Mesenchymal stem cell (in vitro differentiated cells and primary cell): ENCODE data around the gene SERPINH1.
A peak's percentile ranks its signal among the peaks of the same experiment; 100 is the strongest.

ENCODE experiments used
- DNase-seq: peaks from one replicate; pipeline ENCODE4 v3.0.0-alpha.2; 2013
- H2AFZ ChIP-seq: one replicate; pipeline ENCODE4 v1.6.1; 2013; ENCODE audit warnings: low read depth, mild to moderate bottlenecking, control low read depth, inconsistent platforms, low read length, moderate library complexity
- H2AK5ac ChIP-seq: 2 replicates; pipeline ENCODE4 v1.6.1; 2013; ENCODE audit warnings: low read length, moderate library complexity, mild to moderate bottlenecking, inconsistent platforms; ENCODE audit not compliant: severe bottlenecking
- H2BK120ac ChIP-seq: one replicate; pipeline ENCODE4 v1.6.1; 2013; ENCODE audit warnings: low read depth, mild to moderate bottlenecking, inconsistent platforms, low read length, moderate library complexity
- H2BK12ac ChIP-seq, 2 experiments: one replicate each; pipeline ENCODE4 v1.6.1; 2013; ENCODE audit warnings: inconsistent platforms in 2 of 2, low read length in 2 of 2, mild to moderate bottlenecking in 2 of 2, moderate library complexity in 2 of 2, control low read depth in 1 of 2
- H2BK15ac ChIP-seq: one replicate; pipeline ENCODE4 v1.6.1; 2013; ENCODE audit warnings: mild to moderate bottlenecking, low read depth, inconsistent platforms; ENCODE audit not compliant: poor library complexity, severe bottlenecking
- H2BK5ac ChIP-seq: 2 replicates; pipeline ENCODE4 v1.6.1; 2013; ENCODE audit warnings: low read depth, mild to moderate bottlenecking, low read length, control low read depth, inconsistent platforms; ENCODE audit not compliant: poor library complexity, severe bottlenecking
- H3K14ac ChIP-seq, 2 experiments: one replicate each; pipeline ENCODE4 v1.6.1; 2013; ENCODE audit warnings: inconsistent platforms in 2 of 2, low read length in 2 of 2, control low read depth in 1 of 2, mild to moderate bottlenecking in 1 of 2, moderate library complexity in 1 of 2
- H3K18ac ChIP-seq, 2 experiments: one replicate each; pipeline ENCODE4 v1.6.1; 2013; ENCODE audit warnings: inconsistent platforms in 2 of 2, low read length in 2 of 2, control low read depth in 1 of 2, low read depth in 1 of 2, mild to moderate bottlenecking in 1 of 2
- H3K23ac ChIP-seq, 2 experiments: one replicate each; pipeline ENCODE4 v1.6.1; 2013; ENCODE audit warnings: inconsistent platforms in 2 of 2, low read length in 2 of 2, mild to moderate bottlenecking in 2 of 2, moderate library complexity in 2 of 2, control low read depth in 1 of 2
- H3K27ac ChIP-seq: 2 replicates; pipeline ENCODE4 v1.5.1; 2013; ENCODE audit warnings: mild to moderate bottlenecking, moderate library complexity, low read length, control low read depth, inconsistent platforms; ENCODE audit not compliant: poor library complexity, severe bottlenecking
- H3K27me3 ChIP-seq, 2 experiments: 2 replicates each; pipeline versions ENCODE4 v1.6.1 to v1.7.0; 2013; ENCODE audit warnings: low read length in 2 of 2, mild to moderate bottlenecking in 2 of 2, moderate library complexity in 2 of 2, control low read depth in 1 of 2, inconsistent platforms in 1 of 2; ENCODE audit not compliant: control insufficient read depth in 1 of 2, insufficient read depth in 1 of 2
- H3K36me3 ChIP-seq, 2 experiments: 2 replicates each; pipeline versions ENCODE4 v1.6.1 to v1.7.0; 2013; ENCODE audit warnings: low read length in 2 of 2, control low read depth in 1 of 2, inconsistent platforms in 1 of 2, low read depth in 1 of 2, mild to moderate bottlenecking in 1 of 2; ENCODE audit not compliant: insufficient read depth in 2 of 2, control insufficient read depth in 1 of 2
- H3K4ac ChIP-seq, 2 experiments: one replicate each; pipeline ENCODE4 v1.6.1; 2013; ENCODE audit warnings: inconsistent platforms in 2 of 2, low read length in 2 of 2, mild to moderate bottlenecking in 2 of 2, moderate library complexity in 2 of 2, control low read depth in 1 of 2, low read depth in 1 of 2
- H3K4me1 ChIP-seq: 2 replicates; pipeline ENCODE4 v1.6.1; 2013; ENCODE audit warnings: low read depth, low read length, control low read depth; ENCODE audit not compliant: control insufficient read depth, insufficient read depth
- H3K4me2 ChIP-seq: 2 replicates; pipeline ENCODE4 v1.6.1; 2013; ENCODE audit warnings: low read length, mild to moderate bottlenecking, inconsistent platforms; ENCODE audit not compliant: poor library complexity, severe bottlenecking
- H3K4me3 ChIP-seq, 2 experiments: 2 replicates each; pipeline versions ENCODE4 v1.5.1 to v1.7.0; 2013; ENCODE audit warnings: low read length in 2 of 2, mild to moderate bottlenecking in 2 of 2, control low read depth in 1 of 2, low read depth in 1 of 2; ENCODE audit not compliant: insufficient read depth in 1 of 2
- H3K79me1 ChIP-seq: replicated peaks from 2 replicates; pipeline ENCODE4 v1.6.1; 2013; ENCODE audit warnings: mild to moderate bottlenecking, control low read depth, low read length, inconsistent platforms; ENCODE audit not compliant: poor library complexity, severe bottlenecking
- H3K9ac ChIP-seq: 2 replicates; pipeline ENCODE4 v1.7.0; 2013; ENCODE audit warnings: mild to moderate bottlenecking, low read length, moderate library complexity
- H3K9me3 ChIP-seq: 2 replicates; pipeline ENCODE4 v1.7.0; 2013; ENCODE audit warnings: mild to moderate bottlenecking, low read length; ENCODE audit not compliant: control insufficient read depth
- H4K8ac ChIP-seq: one replicate; pipeline ENCODE4 v1.6.1; 2013; ENCODE audit warnings: inconsistent platforms, mild to moderate bottlenecking, low read length, moderate library complexity
- H4K91ac ChIP-seq: one replicate; pipeline ENCODE4 v1.6.1; 2013; ENCODE audit warnings: mild to moderate bottlenecking, low read length, inconsistent platforms
- WGBS: methylation state at CpG from one replicate; pipeline ENCODE4 v1.1.7; 2013; ENCODE audit warnings: mixed read lengths; 5-methylcytosine and 5-hydroxymethylcytosine counted together

Gene SERPINH1

GRCh38 chr11:75533896-75534258, 28.2 kb upstream of the SERPINH1 start:
- H3K18ac ChIP-seq: no peak overlapping the region
- H3K27ac ChIP-seq: no peak overlapping the region
- H3K4me2 ChIP-seq: no peak overlapping the region
- H2BK12ac ChIP-seq: no peak overlapping the region
- H4K91ac ChIP-seq: no peak overlapping the region
- no peak overlapping the region for H3K4ac ChIP-seq
- WGBS: 100% methylated on average over 1 of the region's 1 CpG
- H3K23ac ChIP-seq: no peak overlapping the region
- H3K36me3 ChIP-seq: no peaks in the 10 kb centered on the region
- no peak overlapping the region for H2BK15ac ChIP-seq
- H2BK120ac ChIP-seq: no peak overlapping the region
- H3K4me3 ChIP-seq: no peak overlapping the region
- no peak overlapping the region for H4K8ac ChIP-seq
- no peak overlapping the region for H2AFZ ChIP-seq
- H3K9ac ChIP-seq: no peak overlapping the region
- no peaks in the 10 kb centered on the region for H3K9me3 ChIP-seq
- H3K14ac ChIP-seq: no peak overlapping the region
- H3K27me3 ChIP-seq: peaks cover 6 to 7% of the 10 kb centered on the region in 2 experiments
- no peak overlapping the region for H2BK5ac ChIP-seq
- H2AK5ac ChIP-seq: no peak overlapping the region
- peaks cover 8% of the 10 kb centered on the region for H3K4me1 ChIP-seq
- no peak for DNase-seq
- H3K79me1 ChIP-seq: no peaks in the 10 kb centered on the region

- no peak overlapping the region for H4K91ac ChIP-seq
- no peak overlapping the region for H2BK5ac ChIP-seq
- H3K27ac ChIP-seq: no peak overlapping the region
- no peak overlapping the region for H2BK12ac ChIP-seq
- H3K9ac ChIP-seq: no peak overlapping the region
- H4K8ac ChIP-seq: no peak overlapping the region
- no peak overlapping the region for H2AK5ac ChIP-seq
- no peak overlapping the region for H2BK15ac ChIP-seq
- H3K27me3 ChIP-seq: peaks cover 0 to 7% of the 10 kb centered on the region in 2 experiments
- no peak overlapping the region for H2AFZ ChIP-seq
- H3K4ac ChIP-seq: no peak overlapping the region
- H3K79me1 ChIP-seq: no peaks in the 10 kb centered on the region
- no peaks in the 10 kb centered on the region for H3K9me3 ChIP-seq
- no peak overlapping the region for H3K4me3 ChIP-seq
- no peak overlapping the region for H3K18ac ChIP-seq
- H3K36me3 ChIP-seq: no peaks in the 10 kb centered on the region
- DNase-seq: no peak
- no peak overlapping the region for H3K4me2 ChIP-seq
- H3K23ac ChIP-seq: no peak overlapping the region
- no peak overlapping the region for H3K14ac ChIP-seq
- H3K4me1 ChIP-seq: peaks cover 9% of the 10 kb centered on the region
- no peak overlapping the region for H2BK120ac ChIP-seq
- 76% methylated on average over 12 of the region's 15 CpGs for WGBS
Observed at GRCh38 chr11:75534259-75535069, 27.6 kb upstream of the SERPINH1 start.

GRCh38 chr11:75535071-75535470, 27.0 kb upstream of the SERPINH1 start:
- 100% methylated on average over 1 of the region's 1 CpG for WGBS
- H2AFZ ChIP-seq: no peak overlapping the region

GRCh38 chr11:75536786-75537641, 25.0 kb upstream of the SERPINH1 start:
- Histone ChIP-seq H2BK15ac (no peak overlapping the region), H3K4me2 (no peak overlapping the region), H2AFZ (no peak overlapping the region), H3K36me3 (no peaks in the 10 kb centered on the region), H3K4ac (no peak overlapping the region), H4K8ac (no peak overlapping the region), H3K14ac (peak overlapping the region in 1 of 2 experiments; percentile 46), H3K4me1 (peaks cover 11% of the 10 kb centered on the region), H4K91ac (peak overlapping the region; percentile 45), H3K9ac (no peak overlapping the region), H3K23ac (no peak overlapping the region), H3K4me3 (no peak overlapping the region), H2AK5ac (no peak overlapping the region), H3K79me1 (no peaks in the 10 kb centered on the region), H3K27ac (no peak overlapping the region), H2BK12ac (no peak overlapping the region), H2BK120ac (no peak overlapping the region), H3K27me3 (peaks cover 0 to 3% of the 10 kb centered on the region in 2 experiments), H3K9me3 (no peaks in the 10 kb centered on the region), H2BK5ac (no peak overlapping the region), H3K18ac (no peak overlapping the region)
- WGBS: 67% methylated on average over 9 of the region's 13 CpGs
- DNase-seq: no peak

More at GRCh38 chr11:75535071-75535470, 27.0 kb upstream of the SERPINH1 start:
- H2BK15ac ChIP-seq: no peak overlapping the region
- no peak overlapping the region for H3K9ac ChIP-seq
- H4K8ac ChIP-seq: no peak overlapping the region
- no peak overlapping the region for H3K27ac ChIP-seq
- no peaks in the 10 kb centered on the region for H3K9me3 ChIP-seq
- no peaks in the 10 kb centered on the region for H3K36me3 ChIP-seq
- peaks cover 11% of the 10 kb centered on the region for H3K4me1 ChIP-seq
- no peak overlapping the region for H3K23ac ChIP-seq
- H3K4me3 ChIP-seq: no peak overlapping the region
- H3K4me2 ChIP-seq: no peak overlapping the region
- no peak overlapping the region for H3K4ac ChIP-seq
- H2BK12ac ChIP-seq: no peak overlapping the region
- no peak overlapping the region for H3K18ac ChIP-seq
- no peak overlapping the region for H3K14ac ChIP-seq
- H2BK5ac ChIP-seq: no peak overlapping the region
- no peak overlapping the region for H2AK5ac ChIP-seq
- no peak overlapping the region for H2BK120ac ChIP-seq
- peaks cover 0 to 3% of the 10 kb centered on the region in 2 experiments for H3K27me3 ChIP-seq
- no peaks in the 10 kb centered on the region for H3K79me1 ChIP-seq
- DNase-seq: no peak
- no peak overlapping the region for H4K91ac ChIP-seq
